ENCODE measurements around the gene TNFRSF25.

TNFRSF25 gene

GRCh38 chr1:6445062-6445763, 20.8 kb downstream of the TNFRSF25 start:
- H3K36me3 ChIP-seq (ENCODE audit: insufficient read depth) = no peaks in the 10 kb centered on the region
- peaks cover 67% of the 10 kb centered on the region for H3K27me3 ChIP-seq (ENCODE audit: insufficient read depth, low read depth)
- H3K27ac ChIP-seq = no peak overlapping the region
- no peaks in the 10 kb centered on the region for H3K79me2 ChIP-seq (ENCODE audit: insufficient read depth, low read depth)
- H3K4me3 ChIP-seq (IDR thresholded peaks at IDR 0.05; ENCODE audit: insufficient read depth, low read depth, low read length) = no peak overlapping the region
- no peak overlapping the region for H3K4me2 ChIP-seq
- no peaks in the 10 kb centered on the region for H4K20me1 ChIP-seq (ENCODE audit: insufficient read depth)
- H2AFZ ChIP-seq (ENCODE audit: low read depth) = no peak overlapping the region
- H3K9ac ChIP-seq = no peak overlapping the region
- peak; percentile 74 for TF ChIP-seq CTCF (conservative IDR thresholded peaks at IDR 0.05; ENCODE audit: low read depth, low read length)
- H3K4me1 ChIP-seq (ENCODE audit: low read depth, poor library complexity, severe bottlenecking) = no peaks in the 10 kb centered on the region

GRCh38 chr1:6444377-6444776, 21.6 kb downstream of the TNFRSF25 start:
- Histone ChIP-seq H3K4me1 (ENCODE audit: low read depth, poor library complexity, severe bottlenecking) (no peaks in the 10 kb centered on the region), H3K4me3 (IDR thresholded peaks at IDR 0.05; ENCODE audit: insufficient read depth, low read depth, low read length) (no peak overlapping the region), H3K36me3 (ENCODE audit: insufficient read depth) (no peaks in the 10 kb centered on the region), H3K79me2 (ENCODE audit: insufficient read depth, low read depth) (no peaks in the 10 kb centered on the region), H3K27ac (no peak overlapping the region), H3K4me2 (no peak overlapping the region), H3K27me3 (ENCODE audit: insufficient read depth, low read depth) (peaks cover 67% of the 10 kb centered on the region), H3K9ac (no peak overlapping the region), H2AFZ (ENCODE audit: low read depth) (no peak overlapping the region), H4K20me1 (ENCODE audit: insufficient read depth) (no peaks in the 10 kb centered on the region)
- TF ChIP-seq CTCF (conservative IDR thresholded peaks at IDR 0.05; ENCODE audit: low read depth, low read length) = no peak

DNA sequence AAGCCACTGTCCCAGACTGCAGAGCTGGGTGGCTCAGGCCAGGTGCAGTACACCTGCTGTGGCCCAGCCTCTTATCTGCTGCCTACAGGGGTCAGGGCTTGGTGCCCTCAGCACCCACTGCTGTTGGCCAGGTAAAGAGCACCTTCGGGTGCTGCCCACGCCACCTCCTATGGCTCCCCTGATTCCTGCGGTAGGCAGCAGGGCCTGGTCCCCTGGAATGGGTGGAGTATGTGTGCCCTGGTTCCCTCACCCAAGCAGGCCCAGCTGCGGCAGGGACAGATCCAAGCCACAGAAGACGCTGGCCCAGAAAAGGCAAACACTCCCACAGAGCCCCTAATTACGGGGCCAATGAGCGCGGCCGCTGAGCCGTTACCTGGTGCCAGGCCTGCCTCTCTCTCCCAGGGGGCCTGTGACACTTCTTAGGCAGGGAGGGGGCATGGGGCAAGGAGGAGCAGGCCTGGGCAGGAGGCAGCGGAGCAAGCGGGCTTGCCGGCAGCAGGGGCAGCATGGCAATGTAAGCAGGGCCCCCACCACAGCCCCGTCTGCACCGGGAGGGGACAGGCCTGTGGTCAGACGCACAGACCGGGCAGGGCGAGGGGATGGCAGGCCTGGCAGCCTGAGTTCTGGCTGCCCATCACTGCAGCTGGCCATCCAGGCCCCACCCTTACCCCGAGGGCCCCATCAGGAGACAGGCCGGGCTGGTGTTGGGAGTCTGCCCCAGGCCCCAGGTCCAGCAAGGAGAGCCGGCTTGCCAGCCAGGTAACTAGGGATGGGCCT, 22.4 kb downstream of the TNFRSF25 start:
- H3K27ac ChIP-seq = no peak overlapping the region
- no peaks in the 10 kb centered on the region for H3K36me3 ChIP-seq (ENCODE audit: insufficient read depth)
- H3K9ac ChIP-seq = no peak overlapping the region
- H2AFZ ChIP-seq (ENCODE audit: low read depth) = no peak overlapping the region
- H3K79me2 ChIP-seq (ENCODE audit: insufficient read depth, low read depth) = no peaks in the 10 kb centered on the region
- no peaks in the 10 kb centered on the region for H4K20me1 ChIP-seq (ENCODE audit: insufficient read depth)
- peaks cover 72% of the 10 kb centered on the region for H3K27me3 ChIP-seq (ENCODE audit: insufficient read depth, low read depth)
- H3K4me3 ChIP-seq (IDR thresholded peaks at IDR 0.05; ENCODE audit: insufficient read depth, low read depth, low read length) = no peak overlapping the region
- no peaks in the 10 kb centered on the region for H3K4me1 ChIP-seq (ENCODE audit: low read depth, poor library complexity, severe bottlenecking)
- H3K4me2 ChIP-seq = no peak overlapping the region
- TF ChIP-seq CTCF (conservative IDR thresholded peaks at IDR 0.05; ENCODE audit: low read depth, low read length) = no peak

DNA sequence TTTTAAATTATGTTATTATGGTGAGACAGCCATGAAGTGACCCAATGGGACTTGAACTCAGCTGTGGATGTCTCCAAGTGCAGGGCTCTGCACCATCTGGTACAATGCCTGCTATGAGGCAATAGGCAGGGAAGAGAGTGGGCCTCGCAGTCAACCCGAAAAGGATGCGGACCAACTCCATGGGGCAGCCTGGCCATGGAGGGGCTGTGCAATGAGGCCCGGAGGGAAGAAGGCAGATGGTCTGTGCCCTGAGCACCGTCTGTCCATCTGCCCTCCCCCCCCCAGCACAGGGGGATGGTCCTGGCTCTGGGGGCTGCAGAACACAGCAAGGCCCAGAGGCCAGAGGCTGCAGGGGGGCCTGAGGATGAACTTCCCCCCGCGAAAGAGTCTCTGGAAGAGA, 24.4 kb downstream of the TNFRSF25 start:
- no peak overlapping the region for H3K9ac ChIP-seq
- H2AFZ ChIP-seq (ENCODE audit: low read depth) = no peak overlapping the region
- peaks cover 69% of the 10 kb centered on the region for H3K27me3 ChIP-seq (ENCODE audit: insufficient read depth, low read depth)
- no peaks in the 10 kb centered on the region for H3K79me2 ChIP-seq (ENCODE audit: insufficient read depth, low read depth)
- no peak overlapping the region for H3K4me3 ChIP-seq (IDR thresholded peaks at IDR 0.05; ENCODE audit: insufficient read depth, low read depth, low read length)
- no peak for TF ChIP-seq CTCF (conservative IDR thresholded peaks at IDR 0.05; ENCODE audit: low read depth, low read length)
- H3K4me2 ChIP-seq = no peak overlapping the region
- H3K27ac ChIP-seq = no peak overlapping the region
- no peaks in the 10 kb centered on the region for H3K36me3 ChIP-seq (ENCODE audit: insufficient read depth)
- H4K20me1 ChIP-seq (ENCODE audit: insufficient read depth) = no peaks in the 10 kb centered on the region
- H3K4me1 ChIP-seq (ENCODE audit: low read depth, poor library complexity, severe bottlenecking) = no peaks in the 10 kb centered on the region

All from KMS-11 (cell line).